Measurements from ENCODE around the gene SLC17A1. TPM values are rescaled to one million over a fixed set of nuclear protein-coding genes. Genes with fewer than 3 reads are reported as not detected.

The SLC17A1 gene
- total and polyA plus RNA-seq, 3 experiments from 2014 or later, result not detected

DNA sequence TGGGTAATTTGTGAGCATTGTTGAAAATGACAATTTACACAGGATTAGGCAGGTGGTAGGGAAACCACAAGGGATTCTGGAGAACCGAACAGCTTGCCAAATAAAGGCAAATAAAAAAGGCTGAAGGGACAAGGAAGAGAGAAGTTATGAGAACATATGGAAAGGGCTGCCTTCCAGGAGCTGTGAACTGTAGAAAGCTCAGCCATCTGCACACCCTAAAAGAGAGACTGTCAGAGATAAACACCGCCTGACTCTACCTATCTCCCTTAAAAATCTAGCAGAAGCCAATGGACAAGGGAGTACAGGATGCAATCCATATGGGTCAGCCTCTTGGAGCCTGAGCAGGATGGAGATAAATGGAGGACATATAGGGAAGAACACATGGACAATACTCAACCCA is 12.7 kb upstream of the SLC17A1 start:
- Mint-ChIP-seq H3K9me3 (peaks cover 0 to 1% (median 0%) of the 10 kb centered on the region in 5 donors), H3K27me3 (peaks cover 4 to 14% of the 10 kb centered on the region in 2 donors), H3K27ac (no peak overlapping the region), H3K4me3 (no peak overlapping the region), H3K4me1 (no peaks in the 10 kb centered on the region), H3K36me3 (peaks cover 0 to 4% (median 0%) of the 10 kb centered on the region in 3 donors)
- Histone ChIP-seq H3K4me1 (ENCODE audit: insufficient read depth, low read length) (no peaks in the 10 kb centered on the region), H3K27ac (ENCODE audit: low read depth, low read length) (no peak overlapping the region), H3K9me3 (ENCODE audit: low read length) (no peaks in the 10 kb centered on the region), H3K4me3 (ENCODE audit: low read length) (no peak overlapping the region), H3K36me3 (ENCODE audit: insufficient read depth, low read length) (no peaks in the 10 kb centered on the region), H3K27me3 (ENCODE audit: insufficient read depth, low read length, poor library complexity, severe bottlenecking) (no peaks in the 10 kb centered on the region)
- no peak for DNase-seq
- CTCF ChIA-PET, result no interaction called here
- POLR2A ChIA-PET, result no interaction called here

DNA sequence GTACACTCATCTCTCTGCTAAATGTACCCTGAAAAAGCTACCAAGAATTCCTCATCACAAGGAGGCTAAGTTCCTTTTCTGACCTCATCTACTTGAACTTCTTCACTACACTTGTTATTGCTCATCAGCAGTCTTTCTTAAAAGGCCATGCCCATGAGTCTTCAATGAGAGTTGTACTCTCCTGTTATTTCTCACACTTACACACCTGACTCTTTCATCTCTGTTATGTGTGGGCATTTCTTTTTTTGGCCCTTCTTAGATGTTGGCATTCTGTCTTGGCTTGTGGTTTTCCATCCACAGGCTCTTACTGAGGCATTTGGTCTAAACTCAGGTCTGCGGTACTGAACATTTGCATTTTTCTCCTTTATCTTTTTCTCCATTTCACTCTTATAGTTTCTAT is 10.7 kb upstream of the SLC17A1 start:
- no peak for DNase-seq
- no peaks in the 10 kb centered on the region for H3K9me3 ChIP-seq (ENCODE audit: low read length)
- Mint-ChIP-seq H3K9me3 (peaks cover 0 to 1% (median 0%) of the 10 kb centered on the region in 5 donors), H3K4me3 (no peak overlapping the region), H3K27ac (no peak overlapping the region), H3K27me3 (peaks cover 0 to 14% of the 10 kb centered on the region in 2 donors), H3K4me1 (no peaks in the 10 kb centered on the region), H3K36me3 (peaks cover 0 to 4% (median 0%) of the 10 kb centered on the region in 3 donors)
- ChIA-PET CTCF (no interaction called here), POLR2A (no interaction called here)
- no peak overlapping the region for H3K4me3 ChIP-seq (ENCODE audit: low read length)
- no peaks in the 10 kb centered on the region for H3K36me3 ChIP-seq (ENCODE audit: insufficient read depth, low read length)
- H3K27me3 ChIP-seq (ENCODE audit: insufficient read depth, low read length, poor library complexity, severe bottlenecking), result no peaks in the 10 kb centered on the region
- no peak overlapping the region for H3K27ac ChIP-seq (ENCODE audit: low read depth, low read length)
- H3K4me1 ChIP-seq (ENCODE audit: insufficient read depth, low read length), result no peaks in the 10 kb centered on the region

DNA sequence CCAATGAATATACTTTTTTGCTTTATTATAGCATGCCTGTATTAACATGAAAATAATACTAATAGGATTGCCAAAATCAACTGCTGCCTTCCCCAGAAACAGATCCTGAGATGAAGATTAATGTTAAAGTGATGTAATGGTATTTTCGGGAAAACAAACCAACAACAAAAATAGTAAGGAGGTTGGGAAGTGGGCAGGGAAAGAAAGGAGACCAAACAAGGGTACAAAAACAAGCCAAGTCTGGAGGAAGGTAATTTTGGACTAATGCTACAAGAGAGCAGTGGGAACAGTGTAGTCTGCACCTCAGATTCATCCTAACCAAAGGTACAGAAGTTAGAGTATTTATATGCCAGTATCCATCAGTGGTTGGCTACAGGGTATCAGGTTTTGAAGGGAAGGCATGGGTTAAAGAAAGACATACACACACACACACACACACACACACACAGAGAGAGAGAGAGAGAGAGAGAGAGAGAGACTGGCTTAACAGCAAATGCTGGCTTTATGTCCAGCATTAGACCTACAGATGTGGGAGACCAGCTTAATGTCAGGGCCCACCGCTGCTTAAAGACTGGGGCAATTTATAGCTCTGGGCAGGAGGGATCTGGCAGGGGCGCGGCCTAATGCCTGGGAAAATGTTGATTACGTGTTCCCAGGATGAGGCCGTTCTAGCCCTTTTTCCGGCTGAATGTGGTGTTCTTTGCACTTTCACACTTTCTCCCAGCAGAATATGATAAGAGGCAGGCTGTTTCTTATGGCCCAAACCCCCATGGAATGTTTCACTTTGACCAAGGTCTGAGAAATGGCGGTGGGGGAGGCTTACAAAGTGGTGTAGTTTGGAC is 3.8 kb upstream of the SLC17A1 start:
- H3K4me3 ChIP-seq (ENCODE audit: low read length), result no peak overlapping the region
- Mint-ChIP-seq H3K27ac (no peak overlapping the region), H3K4me3 (no peak overlapping the region), H3K9me3 (peaks cover 0 to under 1% (median 0%) of the 10 kb centered on the region in 5 donors), H3K4me1 (no peaks in the 10 kb centered on the region), H3K36me3 (no peaks in the 10 kb centered on the region), H3K27me3 (peaks cover 3 to 15% of the 10 kb centered on the region in 2 donors)
- ChIA-PET POLR2A (no interaction called here), CTCF (no interaction called here)
- H3K27me3 ChIP-seq (ENCODE audit: insufficient read depth, low read length, poor library complexity, severe bottlenecking), result no peaks in the 10 kb centered on the region
- DNase-seq, result no peak
- no peaks in the 10 kb centered on the region for H3K9me3 ChIP-seq (ENCODE audit: low read length)
- no peaks in the 10 kb centered on the region for H3K36me3 ChIP-seq (ENCODE audit: insufficient read depth, low read length)
- no peak overlapping the region for H3K27ac ChIP-seq (ENCODE audit: low read depth, low read length)
- H3K4me1 ChIP-seq (ENCODE audit: insufficient read depth, low read length), result no peaks in the 10 kb centered on the region

DNA sequence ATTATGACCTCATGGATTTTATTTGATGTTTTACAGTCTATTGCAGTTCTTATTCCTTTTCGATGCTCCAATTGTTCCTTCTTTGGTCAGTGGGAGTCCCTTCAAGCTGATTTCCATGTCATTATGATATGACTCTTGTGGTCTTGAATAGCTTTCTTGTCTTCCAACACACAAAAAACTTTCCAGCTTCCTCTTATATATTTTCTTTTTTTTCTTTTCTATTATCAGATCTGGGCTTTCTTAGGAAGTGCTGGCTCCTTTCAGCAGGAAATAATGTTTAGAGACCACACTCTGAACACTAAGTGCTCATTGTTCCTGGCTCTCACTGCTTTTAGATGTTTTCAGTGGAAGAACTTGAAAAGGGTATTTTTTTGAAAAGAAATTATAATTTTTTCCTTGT is 3.1 kb upstream of the SLC17A1 start:
- DNase-seq, result no peak
- H3K27ac Mint-ChIP-seq, result no peak overlapping the region
- no peaks in the 10 kb centered on the region for H3K9me3 ChIP-seq (ENCODE audit: low read length)
- H3K27me3 Mint-ChIP-seq, result peaks cover 3 to 13% of the 10 kb centered on the region in 2 donors
- no peak overlapping the region for H3K4me3 ChIP-seq (ENCODE audit: low read length)
- H3K36me3 ChIP-seq (ENCODE audit: insufficient read depth, low read length), result no peaks in the 10 kb centered on the region
- CTCF ChIA-PET, result no interaction called here
- H3K36me3 Mint-ChIP-seq, result no peaks in the 10 kb centered on the region
- H3K9me3 Mint-ChIP-seq, result no peaks in the 10 kb centered on the region
- POLR2A ChIA-PET, result no interaction called here
- H3K27me3 ChIP-seq (ENCODE audit: insufficient read depth, low read length, poor library complexity, severe bottlenecking), result no peaks in the 10 kb centered on the region
- H3K4me1 ChIP-seq (ENCODE audit: insufficient read depth, low read length), result no peaks in the 10 kb centered on the region
- H3K4me3 Mint-ChIP-seq, result no peak overlapping the region
- H3K27ac ChIP-seq (ENCODE audit: low read depth, low read length), result no peak overlapping the region
- no peaks in the 10 kb centered on the region for H3K4me1 Mint-ChIP-seq

DNA sequence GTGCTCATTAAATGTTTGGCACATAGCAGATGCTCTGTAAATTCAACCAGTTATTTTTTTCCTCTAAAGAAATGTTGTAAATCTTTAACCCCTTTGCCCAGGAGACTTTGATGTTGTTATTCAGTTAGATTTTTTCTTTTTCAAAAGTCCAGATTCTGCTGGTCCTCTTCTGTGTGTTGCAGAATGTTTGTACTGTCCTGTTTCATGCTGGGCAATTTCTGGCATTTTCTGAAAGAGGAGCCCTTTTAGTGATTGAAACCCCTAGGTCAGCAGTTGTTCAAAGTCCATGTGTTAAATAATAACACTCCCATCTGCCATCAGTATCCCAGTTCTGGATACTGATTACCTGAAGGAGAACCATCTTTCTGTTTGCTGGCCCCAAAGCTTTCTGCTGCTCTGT is 1.3 kb upstream of the SLC17A1 start:
- no peaks in the 10 kb centered on the region for H3K36me3 ChIP-seq (ENCODE audit: insufficient read depth, low read length)

DNA sequence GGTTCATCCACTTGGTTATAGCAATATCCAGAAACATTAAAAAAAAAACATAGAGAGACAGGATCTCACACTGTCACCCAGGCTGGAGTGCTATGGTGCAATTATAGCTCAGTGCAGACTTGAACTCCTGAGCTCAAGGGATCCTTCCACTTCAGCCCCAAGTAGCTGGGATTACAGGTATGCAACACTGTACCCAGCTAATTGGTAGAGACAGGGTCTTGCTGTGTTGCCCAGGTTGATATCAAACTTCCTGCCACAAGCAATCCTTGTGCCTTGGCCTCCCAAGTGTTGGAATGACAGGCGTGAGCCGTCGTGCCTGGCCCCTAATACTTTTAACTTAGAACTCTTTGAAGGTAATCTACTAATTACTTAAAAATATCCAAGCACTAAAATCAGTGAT is 818 bp upstream of the SLC17A1 start:
- no peak overlapping the region for H3K27ac Mint-ChIP-seq
- H3K4me1 Mint-ChIP-seq, result no peaks in the 10 kb centered on the region
- Histone ChIP-seq H3K9me3 (ENCODE audit: low read length) (no peaks in the 10 kb centered on the region), H3K27me3 (ENCODE audit: insufficient read depth, low read length, poor library complexity, severe bottlenecking) (no peaks in the 10 kb centered on the region), H3K27ac (ENCODE audit: low read depth, low read length) (no peak overlapping the region), H3K4me3 (ENCODE audit: low read length) (no peak overlapping the region), H3K4me1 (ENCODE audit: insufficient read depth, low read length) (no peaks in the 10 kb centered on the region), H3K36me3 (ENCODE audit: insufficient read depth, low read length) (no peaks in the 10 kb centered on the region)
- H3K27me3 Mint-ChIP-seq, result peaks cover 3 to 23% of the 10 kb centered on the region in 2 donors
- ChIA-PET POLR2A (no interaction called here), CTCF (no interaction called here)
- H3K9me3 Mint-ChIP-seq, result no peaks in the 10 kb centered on the region
- no peak for DNase-seq
- no peaks in the 10 kb centered on the region for H3K36me3 Mint-ChIP-seq
- no peak overlapping the region for H3K4me3 Mint-ChIP-seq

More for the DNA sequence above, 1.3 kb upstream of the SLC17A1 start:
- Mint-ChIP-seq H3K4me1 (no peaks in the 10 kb centered on the region), H3K4me3 (no peak overlapping the region), H3K9me3 (no peaks in the 10 kb centered on the region), H3K27me3 (peaks cover 3 to 20% of the 10 kb centered on the region in 2 donors), H3K27ac (no peak overlapping the region), H3K36me3 (no peaks in the 10 kb centered on the region)
- ChIA-PET POLR2A (no interaction called here), CTCF (no interaction called here)
- H3K9me3 ChIP-seq (ENCODE audit: low read length), result no peaks in the 10 kb centered on the region
- H3K27ac ChIP-seq (ENCODE audit: low read depth, low read length), result no peak overlapping the region
- no peak for DNase-seq
- no peaks in the 10 kb centered on the region for H3K27me3 ChIP-seq (ENCODE audit: insufficient read depth, low read length, poor library complexity, severe bottlenecking)
- H3K4me1 ChIP-seq (ENCODE audit: insufficient read depth, low read length), result no peaks in the 10 kb centered on the region
- H3K4me3 ChIP-seq (ENCODE audit: low read length), result no peak overlapping the region

DNA sequence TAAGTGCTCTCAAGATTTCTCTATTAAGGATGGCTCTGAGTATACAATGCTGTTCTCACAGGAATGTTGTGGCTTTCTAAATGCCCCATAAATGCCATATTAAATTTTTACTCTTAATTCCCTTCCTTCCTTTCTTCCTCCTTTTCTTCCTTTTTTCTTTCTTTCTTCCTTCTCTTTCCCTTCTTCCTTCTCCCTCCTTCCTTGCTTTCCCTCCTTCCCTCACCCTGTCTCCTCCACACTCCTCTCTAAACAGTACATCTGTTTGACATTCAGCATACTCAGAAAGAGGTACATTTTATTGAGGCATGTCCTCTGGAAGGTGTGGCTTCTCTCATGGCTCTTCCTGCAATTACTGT is 433 bp upstream of the SLC17A1 start:
- Mint-ChIP-seq H3K4me1 (no peaks in the 10 kb centered on the region), H3K36me3 (no peaks in the 10 kb centered on the region), H3K27ac (no peak overlapping the region), H3K27me3 (peaks cover 3 to 27% of the 10 kb centered on the region in 2 donors), H3K4me3 (no peak overlapping the region), H3K9me3 (no peaks in the 10 kb centered on the region)
- H3K4me3 ChIP-seq (ENCODE audit: low read length), result no peak overlapping the region
- H3K36me3 ChIP-seq (ENCODE audit: insufficient read depth, low read length), result no peaks in the 10 kb centered on the region
- H3K27ac ChIP-seq (ENCODE audit: low read depth, low read length), result no peak overlapping the region
- ChIA-PET POLR2A (no interaction called here), CTCF (no interaction called here)
- no peaks in the 10 kb centered on the region for H3K4me1 ChIP-seq (ENCODE audit: insufficient read depth, low read length)
- no peaks in the 10 kb centered on the region for H3K9me3 ChIP-seq (ENCODE audit: low read length)
- DNase-seq, result no peak
- no peaks in the 10 kb centered on the region for H3K27me3 ChIP-seq (ENCODE audit: insufficient read depth, low read length, poor library complexity, severe bottlenecking)

DNA sequence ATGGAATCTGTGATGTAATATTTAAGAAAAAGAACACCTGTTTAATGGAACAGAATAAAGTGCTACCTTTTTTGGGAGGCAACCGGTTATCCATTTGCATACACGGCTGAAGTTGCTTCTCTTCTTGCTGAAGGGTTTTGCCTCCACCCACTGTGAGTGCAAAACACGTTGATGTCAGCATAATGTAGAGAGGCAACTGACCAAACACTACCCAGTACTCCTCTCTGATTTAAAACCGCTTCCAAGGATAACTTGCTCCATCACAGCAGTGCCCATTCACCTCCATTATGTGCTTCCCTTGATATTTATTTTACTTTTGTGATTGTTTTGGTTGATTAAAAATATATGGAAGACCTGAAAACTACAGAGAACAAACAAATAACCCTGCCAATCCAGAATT is 1.4 kb downstream of the SLC17A1 start:
- Histone ChIP-seq H3K27me3 (ENCODE audit: insufficient read depth, low read length, poor library complexity, severe bottlenecking) (no peaks in the 10 kb centered on the region), H3K27ac (ENCODE audit: low read depth, low read length) (no peak overlapping the region), H3K4me3 (ENCODE audit: low read length) (no peak overlapping the region), H3K4me1 (ENCODE audit: insufficient read depth, low read length) (no peaks in the 10 kb centered on the region), H3K36me3 (ENCODE audit: insufficient read depth, low read length) (no peaks in the 10 kb centered on the region), H3K9me3 (ENCODE audit: low read length) (no peaks in the 10 kb centered on the region)
- H3K4me3 Mint-ChIP-seq, result no peak overlapping the region
- H3K36me3 Mint-ChIP-seq, result peaks cover 0 to 9% (median 0%) of the 10 kb centered on the region in 3 donors
- H3K27ac Mint-ChIP-seq, result no peak overlapping the region
- DNase-seq, result no peak
- ChIA-PET CTCF (no interaction called here), POLR2A (no interaction called here)
- no peaks in the 10 kb centered on the region for H3K4me1 Mint-ChIP-seq
- H3K9me3 Mint-ChIP-seq, result peaks cover 5 to 10% (median 8%) of the 10 kb centered on the region in 5 donors
- peaks cover 10 to 36% of the 10 kb centered on the region in 2 donors for H3K27me3 Mint-ChIP-seq
